Measurements from ENCODE around the gene TNKS2. TPM values are rescaled to one million over a fixed set of nuclear protein-coding genes. Genes with fewer than 3 reads are reported as not detected.

The TNKS2 gene
- total and polyA plus RNA-seq, 2 donors (not counting 1 experiment from before 2014, with no cell fraction given), result 17.5 to 45.8 TPM

GRCh38 chr10:91875156-91875555 is 76.9 kb downstream of the TNKS2 start:
- Histone ChIP-seq H3K79me2 (ENCODE audit: control insufficient read depth, insufficient read depth, low read length) (no peaks in the 10 kb centered on the region), H3K27me3 (replicated peaks in 1 of 4; ENCODE audit: control extremely low read depth in 1 of 4, control insufficient read depth in 3 of 4, insufficient read depth in 4 of 4, low read length in 3 of 4) (no peaks in the 10 kb centered on the region), H3K4me1 (ENCODE audit: control insufficient read depth in 2 of 2, insufficient read depth in 2 of 2, low read length in 2 of 2) (no peaks in the 10 kb centered on the region), H3K36me3 (replicated peaks in 1 of 2; ENCODE audit: control extremely low read depth in 1 of 2, control insufficient read depth in 1 of 2, extremely low read depth in 1 of 2, insufficient read depth in 2 of 2, low read length in 1 of 2) (no peaks in the 10 kb centered on the region), H2AFZ (ENCODE audit: insufficient read depth, low read depth, low read length, poor library complexity, severe bottlenecking) (no peak overlapping the region), H3K9ac (ENCODE audit: low read length) (no peak overlapping the region), H3K27ac (ENCODE audit: low read length in 2 of 2) (no peak overlapping the region), H3K4me2 (replicated peaks; ENCODE audit: low read depth, low read length, poor library complexity, severe bottlenecking) (no peak overlapping the region), H3K9me3 (ENCODE audit: control extremely low read depth in 1 of 3, control insufficient read depth in 2 of 3, insufficient read depth in 1 of 3, low read length in 2 of 3) (no peaks in the 10 kb centered on the region), H4K20me1 (ENCODE audit: control insufficient read depth, insufficient read depth, low read length, poor library complexity, severe bottlenecking) (no peaks in the 10 kb centered on the region), H3K4me3 (ENCODE audit: control extremely low read depth in 1 of 5, extremely low read depth in 1 of 5, insufficient read depth in 1 of 5, low read depth in 2 of 5, low read length in 4 of 5) (no peak overlapping the region)
- TF ChIP-seq EZH2 (IDR thresholded peaks at IDR 0.05; ENCODE audit: borderline replicate concordance, insufficient read depth, low read depth, low read length, poor library complexity, severe bottlenecking) (no peak), CTCF (IDR thresholded peaks at IDR 0.05) (no peak)
- H3K9me3 Mint-ChIP-seq (ENCODE audit: insufficient read depth), result no peaks in the 10 kb centered on the region
- no peak for ATAC-seq (ENCODE audit: low read depth)
- 100% methylated on average over 2 of the region's 2 CpGs for WGBS (ENCODE audit: insufficient coverage)
- no peak overlapping the region for H3K4me3 Mint-ChIP-seq
- H3K4me1 Mint-ChIP-seq, result no peaks in the 10 kb centered on the region
- DNase-seq, result no peak
- POLR2A ChIA-PET, result no interaction called here
- CTCF ChIA-PET, result no interaction called here
- H3K27me3 Mint-ChIP-seq, result no peaks in the 10 kb centered on the region
- no peak overlapping the region for H3K27ac Mint-ChIP-seq
- intact Hi-C loops (cut with micrococcal nuclease), result no loop called here

GRCh38 chr10:91875779-91876178 is 77.6 kb downstream of the TNKS2 start:
- no peaks in the 10 kb centered on the region for H3K27me3 Mint-ChIP-seq
- no peaks in the 10 kb centered on the region for H4K20me1 ChIP-seq (ENCODE audit: control insufficient read depth, insufficient read depth, low read length, poor library complexity, severe bottlenecking)
- no peak overlapping the region for H3K4me3 ChIP-seq (ENCODE audit: control extremely low read depth in 1 of 5, extremely low read depth in 1 of 5, insufficient read depth in 1 of 5, low read depth in 2 of 5, low read length in 4 of 5)
- no peaks in the 10 kb centered on the region for H3K4me1 ChIP-seq (ENCODE audit: control insufficient read depth in 2 of 2, insufficient read depth in 2 of 2, low read length in 2 of 2)
- no peak overlapping the region for H3K27ac Mint-ChIP-seq
- no peak overlapping the region for H3K4me3 Mint-ChIP-seq
- H3K27me3 ChIP-seq (replicated peaks in 1 of 4; ENCODE audit: control extremely low read depth in 1 of 4, control insufficient read depth in 3 of 4, insufficient read depth in 4 of 4, low read length in 3 of 4), result no peaks in the 10 kb centered on the region
- H3K9ac ChIP-seq (ENCODE audit: low read length), result no peak overlapping the region
- ChIA-PET POLR2A (no interaction called here), CTCF (no interaction called here)
- DNase-seq, result no peak
- H3K9me3 ChIP-seq (ENCODE audit: control extremely low read depth in 1 of 3, control insufficient read depth in 2 of 3, insufficient read depth in 1 of 3, low read length in 2 of 3), result no peaks in the 10 kb centered on the region
- no peak overlapping the region for H2AFZ ChIP-seq (ENCODE audit: insufficient read depth, low read depth, low read length, poor library complexity, severe bottlenecking)
- WGBS (ENCODE audit: insufficient coverage), result no CpG with 5 or more reads among the region's 1 CpG
- H3K79me2 ChIP-seq (ENCODE audit: control insufficient read depth, insufficient read depth, low read length), result no peaks in the 10 kb centered on the region
- ATAC-seq (ENCODE audit: low read depth), result no peak
- H3K36me3 ChIP-seq (replicated peaks in 1 of 2; ENCODE audit: control extremely low read depth in 1 of 2, control insufficient read depth in 1 of 2, extremely low read depth in 1 of 2, insufficient read depth in 2 of 2, low read length in 1 of 2), result no peaks in the 10 kb centered on the region
- no peak overlapping the region for H3K4me2 ChIP-seq (replicated peaks; ENCODE audit: low read depth, low read length, poor library complexity, severe bottlenecking)
- H3K9me3 Mint-ChIP-seq (ENCODE audit: insufficient read depth), result no peaks in the 10 kb centered on the region
- TF ChIP-seq CTCF (IDR thresholded peaks at IDR 0.05), result no peak
- no peak for TF ChIP-seq EZH2 (IDR thresholded peaks at IDR 0.05; ENCODE audit: borderline replicate concordance, insufficient read depth, low read depth, low read length, poor library complexity, severe bottlenecking)
- intact Hi-C loops (cut with micrococcal nuclease), result no loop called here
- H3K4me1 Mint-ChIP-seq, result no peaks in the 10 kb centered on the region
- H3K27ac ChIP-seq (ENCODE audit: low read length in 2 of 2), result no peak overlapping the region

Measured in B cell (primary cell).